PC-9 (cell line): ENCODE results near the gene KRT15.

ENCODE experiments used
- CTCF ChIP-seq: fragments of 200-600 bp; sonication (generic); conservative IDR thresholded peaks from 2 replicates; pipeline ENCODE4 v1.6.1; 2017; ENCODE audit warnings: mixed run types, antibody characterized with exemption, mild to moderate bottlenecking, moderate library complexity
- EZH2 ChIP-seq: fragments of 200-600 bp; sonication (generic); IDR thresholded peaks from 2 replicates; pipeline ENCODE4 v1.8.0; 2017; ENCODE audit warnings: antibody characterized with exemption, low read depth

DNA sequence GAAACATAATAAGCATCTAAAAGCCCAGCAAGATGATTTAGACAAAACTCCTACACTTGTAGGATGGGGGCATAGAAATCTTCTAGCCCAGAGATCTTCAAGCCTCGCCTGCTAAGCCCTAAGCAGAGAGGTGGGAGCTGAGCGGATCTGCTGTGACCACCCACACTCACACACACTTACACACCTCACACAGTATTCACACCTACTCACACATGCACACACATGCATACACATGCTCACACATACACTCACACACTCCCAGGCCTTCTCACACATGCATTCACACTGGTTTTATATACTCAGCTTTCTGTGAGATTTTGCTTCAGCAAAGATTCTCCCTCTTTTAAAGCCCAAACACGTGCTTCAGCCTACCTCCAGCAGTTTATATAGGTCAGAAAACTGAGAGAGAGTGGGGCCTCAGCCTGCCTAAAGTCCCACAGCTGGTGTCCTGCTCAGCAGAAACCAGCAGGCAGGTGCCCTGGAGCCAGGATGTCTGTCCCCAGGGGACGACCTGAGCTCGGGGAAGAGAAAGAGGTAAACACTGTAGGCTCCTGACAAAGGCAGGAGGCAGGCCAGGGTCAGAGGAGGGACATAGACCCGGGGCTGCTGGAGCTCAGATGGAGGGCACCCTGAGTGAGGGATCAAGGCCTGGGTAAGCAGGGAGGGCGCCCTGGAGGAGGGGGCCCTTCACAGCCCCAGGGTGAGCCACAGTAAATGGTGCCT, 21.4 kb upstream of the KRT15 start:
- TF ChIP-seq CTCF (no peak), EZH2 (no peak)
